HG03342 (cell line): Measurements from ENCODE around the gene KCNAB1.
"Not testable (repeated sequence)": the region's sequence is repeated elsewhere in the genome, so short reads cannot be mapped to it uniquely, and the experiment has no call there.

Experiments used
- ATAC-seq: cut with Tn5 transposase; IDR thresholded peaks from one replicate; pipeline ENCODE4 v1.9.1; 2021; ENCODE audit warnings: mild to moderate bottlenecking, moderate library complexity; ENCODE audit not compliant: unreplicated experiment

KCNAB1 gene

GRCh38 chr3:156135921-156136638 lies 15.7 kb downstream of the KCNAB1 start:
- peak; percentile 24 for ATAC-seq

- ATAC-seq = not testable (repeated sequence)
Measured at GRCh38 chr3:156137397-156137796, 17.0 kb downstream of the KCNAB1 start.

DNA sequence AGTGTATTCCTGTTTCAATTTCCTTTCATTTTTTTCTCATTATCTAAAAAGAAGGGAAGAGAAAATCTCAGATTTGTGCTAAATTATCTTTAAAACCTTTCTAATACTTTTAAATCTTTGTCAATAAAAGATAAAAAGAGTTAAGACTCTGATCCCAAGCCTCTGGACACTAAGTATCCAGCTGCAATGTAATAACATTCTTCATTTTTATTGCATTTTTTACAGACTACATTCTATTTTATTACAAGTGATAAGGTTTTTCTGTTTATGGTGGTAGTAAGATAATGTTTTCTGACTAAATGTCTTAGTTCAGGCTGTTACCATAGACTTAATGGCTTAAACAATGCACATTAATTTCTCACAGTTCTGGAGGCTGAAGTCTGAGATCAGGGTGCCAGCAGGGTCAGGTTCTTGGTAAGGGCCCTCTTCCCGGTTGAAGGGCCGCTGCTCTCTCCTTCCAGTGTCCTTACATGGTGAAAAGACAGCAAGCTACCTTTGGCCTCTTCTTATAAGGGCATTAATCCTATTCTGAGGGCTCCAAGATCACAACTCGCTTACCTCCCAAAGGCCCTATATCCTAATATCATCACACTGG lies 19.7 kb downstream of the KCNAB1 start:
- ATAC-seq = no peak

DNA sequence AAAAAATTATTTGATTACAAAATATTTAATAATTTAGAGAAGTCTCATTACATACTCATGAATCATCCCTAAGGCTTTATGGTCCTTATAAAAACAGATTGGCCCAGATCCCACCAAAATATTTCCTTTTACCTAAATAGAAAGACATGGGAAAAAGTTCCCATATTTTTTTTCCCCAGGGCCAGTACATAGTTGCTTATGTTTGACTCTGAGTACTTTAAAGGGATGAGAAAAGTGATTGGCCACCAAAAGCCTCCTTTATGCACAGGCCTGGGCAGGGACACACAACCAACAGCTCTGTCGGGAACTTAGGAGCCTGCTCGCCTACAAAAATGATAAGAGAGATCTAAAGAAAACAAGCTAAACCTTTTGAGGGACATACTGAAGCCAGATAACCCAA lies 22.3 kb downstream of the KCNAB1 start:
- no peak for ATAC-seq

DNA sequence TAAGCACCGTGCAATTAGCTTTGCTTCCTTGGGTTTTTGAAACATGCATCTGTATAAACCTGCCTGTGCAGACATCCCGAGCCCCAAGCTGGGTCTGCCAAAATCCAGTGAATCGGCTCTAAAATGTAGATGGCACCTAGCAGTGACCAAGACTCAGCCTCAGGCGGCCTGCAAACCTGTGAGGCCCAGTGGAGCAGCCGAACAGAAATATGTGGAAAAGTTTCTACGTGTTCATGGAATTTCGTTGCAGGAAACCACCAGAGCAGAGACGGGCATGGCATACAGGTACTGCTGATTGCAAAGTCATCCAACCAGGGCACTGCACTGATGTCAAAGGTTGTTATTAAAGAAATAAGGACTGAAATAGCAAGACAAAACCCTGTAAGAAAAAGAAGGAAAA lies 22.8 kb downstream of the KCNAB1 start:
- ATAC-seq = no peak

- ATAC-seq = no peak
Measured at GRCh38 chr3:156144060-156144459, 23.7 kb downstream of the KCNAB1 start.

- ATAC-seq = no peak
Measured at GRCh38 chr3:156145866-156146265, 25.5 kb downstream of the KCNAB1 start.

DNA sequence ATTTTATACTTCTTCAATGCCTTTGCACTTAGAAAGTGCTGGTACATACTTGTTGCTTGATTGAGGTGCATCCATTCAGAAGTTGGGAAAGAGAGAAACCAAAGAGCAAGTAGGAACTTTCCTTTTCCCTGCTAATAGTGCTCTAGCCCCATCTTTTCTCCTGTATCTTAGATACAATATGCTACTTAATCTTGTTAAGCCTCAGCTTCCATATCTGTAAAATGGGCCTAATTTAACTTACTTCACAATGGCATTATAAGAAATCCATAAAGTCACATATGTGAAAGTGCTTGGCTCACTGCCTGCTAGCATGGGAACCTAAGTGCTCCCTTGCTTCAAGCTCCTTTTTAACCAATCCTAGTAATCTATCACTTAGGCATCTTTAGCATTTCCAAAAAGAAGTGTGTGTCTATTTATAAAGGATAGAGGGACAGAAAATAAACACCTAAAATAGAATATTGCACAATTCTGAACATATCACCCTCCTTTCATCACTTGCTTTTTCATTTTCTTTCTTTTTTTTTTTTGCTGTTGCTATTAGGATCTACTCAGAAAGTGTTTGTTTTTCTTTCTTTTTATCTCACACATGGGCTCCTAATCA lies 28.1 kb downstream of the KCNAB1 start:
- no peak for ATAC-seq

GRCh38 chr3:156148946-156149381 lies 28.6 kb downstream of the KCNAB1 start:
- ATAC-seq = no peak

DNA sequence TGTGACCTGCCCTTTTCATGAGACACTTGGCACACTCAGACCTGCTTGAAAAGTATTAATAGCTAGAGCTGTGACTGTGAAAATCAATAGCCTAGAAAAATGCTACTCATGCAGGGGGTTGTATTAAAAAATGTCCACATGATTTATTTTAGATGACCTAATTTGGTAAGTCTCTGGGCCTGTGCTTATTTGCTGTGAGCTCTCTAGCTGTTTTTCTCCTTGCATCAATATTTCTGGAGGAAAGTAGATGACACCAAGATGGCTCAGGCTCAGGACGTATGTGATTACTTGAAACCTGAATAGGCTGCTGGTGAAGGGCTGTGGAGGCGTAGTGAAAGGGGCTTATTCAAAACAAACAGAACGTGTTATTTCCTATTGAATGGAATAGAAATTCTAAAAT lies 29.5 kb downstream of the KCNAB1 start:
- no peak for ATAC-seq

GRCh38 chr3:156150434-156151066 lies 30.2 kb downstream of the KCNAB1 start:
- ATAC-seq = peak; percentile 49

DNA sequence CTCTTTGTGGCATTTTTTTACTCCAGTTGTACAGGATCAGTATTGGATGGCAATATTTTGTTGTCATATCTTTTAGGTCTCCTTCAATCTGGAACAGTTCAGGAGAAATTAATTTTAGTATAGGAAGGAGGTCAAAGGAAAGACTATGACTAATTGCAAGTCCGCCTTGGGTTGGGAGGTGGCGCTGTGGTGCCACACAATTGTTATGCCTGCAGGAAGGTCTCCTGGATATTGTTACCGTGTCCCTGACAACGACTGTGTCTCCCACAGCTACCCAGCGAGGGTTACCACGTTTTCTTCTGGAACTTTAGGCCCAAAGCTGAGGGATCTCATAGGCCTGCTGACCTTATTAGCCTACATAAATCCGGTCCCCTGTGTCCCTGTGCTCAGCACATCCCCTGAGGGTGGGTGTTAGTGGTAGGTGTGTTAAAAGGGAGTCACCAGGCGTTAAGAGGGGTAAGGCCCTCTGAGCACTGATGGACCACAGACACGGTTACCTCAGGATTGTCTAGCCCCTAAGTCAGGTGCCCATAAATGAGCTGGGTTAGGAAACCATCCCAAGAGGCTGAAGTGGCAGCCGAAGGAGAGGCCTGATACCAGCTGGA lies 31.5 kb downstream of the KCNAB1 start:
- ATAC-seq = peak; percentile 64

DNA sequence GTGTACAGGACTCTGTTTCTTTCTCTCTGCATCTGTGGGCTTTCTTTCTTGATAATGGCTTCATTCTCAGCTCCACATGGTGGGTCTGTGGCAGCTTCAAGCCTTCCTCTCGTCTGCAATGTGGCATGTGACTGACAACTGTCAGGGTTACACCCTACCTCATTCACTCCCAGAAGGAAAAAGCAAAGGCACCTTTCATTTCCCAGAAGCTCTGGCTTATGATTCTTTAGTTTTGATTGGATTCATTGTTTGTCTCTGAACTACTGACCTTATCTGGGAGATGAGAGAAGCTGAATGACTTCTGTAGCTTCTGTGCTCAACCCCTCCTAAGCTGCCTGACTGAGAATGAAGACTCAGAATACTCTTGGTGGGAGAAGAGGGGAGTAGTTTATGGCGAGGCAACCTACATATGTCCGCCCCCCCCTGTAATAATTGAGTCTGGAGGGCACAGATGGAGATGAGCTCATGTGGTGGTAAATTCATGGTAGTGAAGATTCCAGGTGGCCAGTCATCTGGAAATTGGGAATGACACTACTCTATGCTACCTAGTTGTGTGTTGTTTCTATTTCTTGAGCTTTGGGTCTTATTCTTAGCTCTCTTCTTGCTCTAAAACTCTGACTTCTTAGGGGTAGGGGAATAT lies 38.4 kb downstream of the KCNAB1 start:
- no peak for ATAC-seq

GRCh38 chr3:156160647-156161046 lies 40.3 kb downstream of the KCNAB1 start:
- peak; percentile 72 for ATAC-seq

GRCh38 chr3:156161172-156161571 lies 40.8 kb downstream of the KCNAB1 start:
- no peak for ATAC-seq

DNA sequence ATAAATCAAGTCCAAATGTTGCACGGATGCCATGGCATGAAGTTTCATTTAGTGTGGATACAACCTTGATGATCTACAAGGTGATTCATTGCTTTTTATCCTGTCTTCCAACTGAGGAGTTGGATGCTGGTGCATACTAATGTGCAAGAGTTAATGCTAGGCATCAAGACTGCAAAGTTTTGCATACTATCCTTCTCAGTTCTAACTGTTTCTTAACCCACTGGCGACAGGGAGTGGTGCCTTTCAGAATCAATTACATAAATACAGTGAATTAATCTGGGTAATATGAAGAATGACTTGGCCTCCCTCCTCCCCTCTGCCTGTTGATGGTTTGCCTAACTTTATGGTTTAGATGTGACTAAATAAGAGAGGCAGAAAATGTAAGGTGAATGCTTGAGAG lies 43.5 kb downstream of the KCNAB1 start:
- no peak for ATAC-seq

GRCh38 chr3:156166808-156167207 lies 46.4 kb downstream of the KCNAB1 start:
- no peak for ATAC-seq

DNA sequence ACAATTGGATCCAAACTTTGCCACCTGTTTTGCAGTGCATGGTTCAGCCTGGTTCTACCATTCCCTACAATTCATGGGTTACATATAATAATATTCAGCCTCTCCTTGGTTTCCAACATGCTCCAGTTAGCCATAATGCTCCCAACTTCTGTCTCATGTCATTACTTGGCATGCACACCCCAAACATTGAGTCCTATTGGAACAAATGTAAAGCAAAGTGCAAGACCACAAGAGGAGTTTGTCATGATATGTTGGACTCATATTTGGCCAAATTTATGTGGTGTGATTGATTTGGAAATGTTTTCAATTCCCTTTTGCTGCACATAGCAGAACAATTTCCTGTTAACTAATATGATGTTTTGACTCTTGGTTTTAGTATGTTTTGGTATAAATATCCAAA lies 50.2 kb downstream of the KCNAB1 start:
- no peak for ATAC-seq

DNA sequence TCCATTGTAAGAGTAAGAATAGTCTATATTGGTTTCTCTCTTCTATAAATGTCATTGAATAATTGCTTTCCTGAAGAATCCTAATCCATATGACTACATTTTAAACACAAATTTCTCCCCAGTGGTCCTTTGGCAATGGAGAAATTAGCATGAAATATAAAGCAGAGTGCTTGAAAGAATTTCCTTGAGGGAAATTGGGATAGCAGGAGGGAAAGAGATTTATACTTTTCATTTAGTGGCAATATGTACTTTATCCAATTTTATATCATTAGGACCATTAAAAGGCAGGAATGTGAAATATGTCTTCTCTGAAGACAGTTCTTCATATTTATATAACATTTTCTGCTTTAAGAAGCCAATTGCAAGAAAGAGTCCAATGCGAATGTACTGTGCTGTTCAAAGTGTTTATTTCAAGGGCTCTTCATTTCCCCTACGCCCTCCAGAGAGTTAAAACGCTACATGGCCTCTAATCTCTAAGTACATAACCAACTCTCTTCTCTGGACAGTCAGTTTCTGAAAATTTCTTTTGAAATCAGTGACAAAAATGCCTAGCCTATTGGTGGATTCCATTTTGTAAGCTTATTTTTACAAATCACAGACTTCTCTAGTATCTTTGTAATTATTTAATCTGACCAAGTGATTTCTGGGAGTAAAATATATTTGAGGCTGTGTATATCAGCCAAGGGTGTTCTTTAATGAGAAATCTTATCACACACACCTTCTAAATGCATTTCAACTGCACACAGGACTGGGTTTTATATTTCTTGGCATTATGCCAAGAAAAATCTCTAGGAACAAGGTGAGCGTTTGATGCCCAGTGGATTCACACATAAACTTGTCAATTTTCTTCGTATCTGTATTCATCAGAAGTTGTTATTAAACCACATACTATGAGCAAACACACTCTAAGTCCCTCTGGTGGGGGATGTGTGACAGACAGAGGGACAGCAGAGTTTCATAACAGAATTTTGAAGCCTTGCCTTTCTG lies 51.2 kb downstream of the KCNAB1 start:
- no peak for ATAC-seq

DNA sequence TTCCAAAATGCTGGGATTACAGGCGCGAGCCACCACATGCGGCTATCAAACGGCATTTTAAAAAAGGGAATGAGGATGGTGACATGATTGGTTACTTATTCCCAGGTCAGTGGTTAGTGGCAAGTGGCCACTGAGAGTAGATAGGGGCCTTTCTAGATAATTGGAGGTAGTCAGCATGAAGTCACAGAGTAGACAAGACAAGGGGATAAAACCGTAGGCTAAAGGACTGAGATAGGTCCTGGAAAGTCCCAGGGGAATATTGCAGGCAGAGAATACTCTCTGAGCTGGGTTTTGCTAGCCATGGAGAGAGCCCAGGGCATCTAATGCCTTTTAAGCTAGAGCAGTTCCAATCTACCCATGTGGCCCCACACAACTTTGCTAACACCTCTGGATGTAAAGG lies 52.2 kb downstream of the KCNAB1 start:
- ATAC-seq = no peak
